ENCODE data around the gene CD33.

GRCh38 chr19:51187395-51188226, 37.3 kb upstream of the CD33 start:
- TF ChIP-seq CTCF (IDR thresholded peaks at IDR 0.05; ENCODE audit: low read depth, low read length) = no peak
- TF ChIP-seq MYC (IDR thresholded peaks at IDR 0.05; ENCODE audit: low read depth, low read length) = no peak

Data from NB4 (cell line).